IMR-90 (cell line): ENCODE results near the gene PIGM.

Experiments
- BHLHE40 ChIP-seq: fragments of 150-350 bp; IDR thresholded peaks from 2 replicates; pipeline ENCODE4 v1.6.1; 2016; ENCODE audit warnings: mild to moderate bottlenecking, low read depth, low read length
- CEBPB ChIP-seq: IDR thresholded peaks from 2 replicates; pipeline ENCODE4 v1.6.1; 2012; ENCODE audit warnings: low read depth, low read length, improper control_type of control experiment
- CHD1 ChIP-seq: IDR thresholded peaks from 2 replicates; pipeline ENCODE4 v1.6.1; 2012; ENCODE audit warnings: low read depth, low read length, improper control_type of control experiment
- CTCF ChIP-seq: conservative IDR thresholded peaks from 2 replicates; pipeline ENCODE4 v1.5.1; 2012; ENCODE audit warnings: mild to moderate bottlenecking, low read depth, low read length, improper control_type of control experiment
- MAZ ChIP-seq: IDR thresholded peaks from 2 replicates; pipeline ENCODE4 v1.6.1; 2012; ENCODE audit warnings: low read depth, mild to moderate bottlenecking, low read length, improper control_type of control experiment, moderate library complexity, borderline replicate concordance
- MXI1 ChIP-seq: IDR thresholded peaks from 2 replicates; pipeline ENCODE4 v1.6.1; 2012; ENCODE audit warnings: low read depth, mild to moderate bottlenecking, low read length, moderate library complexity, borderline replicate concordance
- NFE2L2 ChIP-seq: fragments of 150-350 bp; IDR thresholded peaks from 2 replicates; pipeline ENCODE4 v1.6.1; 2016; ENCODE audit warnings: low read depth, mild to moderate bottlenecking, low read length
- POLR2A ChIP-seq: IDR thresholded peaks from 2 replicates; pipeline ENCODE4 v1.6.1; 2012; ENCODE audit warnings: mild to moderate bottlenecking, low read depth, low read length
- RAD21 ChIP-seq: IDR thresholded peaks from 2 replicates; pipeline ENCODE4 v1.6.1; 2012; ENCODE audit warnings: low read length, improper control_type of control experiment
- RCOR1 ChIP-seq: IDR thresholded peaks from 2 replicates; pipeline ENCODE4 v1.6.1; 2012; ENCODE audit warnings: mild to moderate bottlenecking, low read length, improper control_type of control experiment; ENCODE audit not compliant: insufficient replicate concordance
- USF2 ChIP-seq: fragments of 150-350 bp; IDR thresholded peaks from 2 replicates; pipeline ENCODE4 v1.6.1; 2017; ENCODE audit warnings: mild to moderate bottlenecking, antibody characterized with exemption, low read length, low read depth

GRCh38 chr1:160028426-160028825, 3.4 kb downstream of the PIGM start:
- TF ChIP-seq NFE2L2: no peak
- TF ChIP-seq MAZ: no peak
- TF ChIP-seq CTCF: no peak
- no peak for TF ChIP-seq POLR2A
- TF ChIP-seq USF2: no peak
- no peak for TF ChIP-seq MXI1
- TF ChIP-seq RCOR1: no peak
- no peak for TF ChIP-seq CEBPB
- no peak for TF ChIP-seq RAD21
- no peak for TF ChIP-seq BHLHE40
- TF ChIP-seq CHD1: no peak
